Psoas muscle (tissue), 8 donors: ENCODE results near the gene UBAC2. TPM values are rescaled to one million over a fixed set of nuclear protein-coding genes. Genes with fewer than 3 reads are reported as not detected.

ENCODE experiments used
- ATAC-seq, 4 donors: fragments of 200-7000 bp; cut with Tn5 transposase; one replicate each; pipeline ENCODE4 v1.9.1; 2020; ENCODE audit warnings: moderate library complexity in 3 of 4, mild to moderate bottlenecking in 2 of 4
- DNase-seq, 2 donors: peaks; one replicate each; pipeline ENCODE4 v3.0.0-alpha.2; 2020
- H3K27ac ChIP-seq: fragments of 200-600 bp; one replicate; pipeline ENCODE4 v1.8.0; 2022
- H3K27me3 ChIP-seq, 3 donors: fragments of 200-600 bp in 1 of 3; one replicate each; pipeline versions ENCODE4 v1.6.1 to v1.8.0; 2013 to 2022; ENCODE audit warnings: low read length in 2 of 3, mild to moderate bottlenecking in 2 of 3, moderate library complexity in 1 of 3; ENCODE audit not compliant: insufficient read depth in 3 of 3
- H3K36me3 ChIP-seq, 2 donors: fragments of 200-600 bp in 1 of 2; one replicate each; pipeline versions ENCODE4 v1.6.1 to v1.8.0; 2013 to 2022; ENCODE audit warnings: low read depth in 1 of 2, mild to moderate bottlenecking in 1 of 2, moderate library complexity in 1 of 2; ENCODE audit not compliant: insufficient read depth in 1 of 2
- H3K4me1 ChIP-seq: fragments of 200-600 bp; one replicate; pipeline ENCODE4 v1.8.0; 2022
- H3K4me3 ChIP-seq: fragments of 200-600 bp; one replicate; pipeline ENCODE4 v1.8.0; 2022; ENCODE audit warnings: mild to moderate bottlenecking
- H3K9me3 ChIP-seq: fragments of 200-600 bp; one replicate; pipeline ENCODE4 v1.8.0; 2022
- CTCF ChIP-seq: fragments of 200-600 bp; IDR thresholded peaks from one replicate; pipeline ENCODE4 v1.8.0; 2022; ENCODE audit warnings: antibody characterized with exemption
- WGBS, 3 donors: extraction: QIAGEN DNeasy Blood & Tissue Kit; methylation state at CpG; one replicate each; pipeline versions ENCODE4 v1.1.6 to v1.1.7; 2013; 5-methylcytosine and 5-hydroxymethylcytosine counted together
- intact Hi-C, 2 donors: fragments of 100-400 bp; cut with DNase I; formaldehyde crosslinking; loops; one replicate each; pipeline versions ENCODE4 v1.11.0 to v1.14.2; 2022
- polyA plus RNA-seq, 3 donors: library from polyadenylated mRNA; stranded (reverse); fragments of 200-250 nt; gene quantifications; one replicate each; pipeline ENCODE4 v1.2.3, GENCODE V29; 2013
- total RNA-seq, 4 donors: library from RNA; stranded (reverse); fragmentation: NEBNext Ultra II Directional in 2 of 4; extraction: Animal tissue kit (Norgen Biotek cat#: 25700) in 2 of 4; gene quantifications; one replicate each; pipeline versions ENCODE4 v1.2.1 to v1.2.4, GENCODE V29; 2021 to 2023
- donor health status: healthy with polysubstance abuse.
- donor health status: DM: no; HTN: no; CAD: no; lungs with moderate emphysema.
- donor health status: Bipolar disorder and iron deficiency.
- donor health status: healthy.
- donor health status: DM: yes; HTN: yes; CAD: no.
- donor health status: DM: no; HTN: no; CAD: no.
- donor health status: DM: no; HTN: no; CAD: no.
- donor health status: DM: yes; HTN: yes; CAD: no.

The UBAC2 gene
- total and polyA plus RNA-seq, 7 donors, result 54.1 to 97.1 (median 71.7) TPM

- TF ChIP-seq CTCF, result no peak
- Histone ChIP-seq H3K27me3 (peaks cover 0 to 24% (median 3%) of the 10 kb centered on the region in 3 donors), H3K4me3 (no peak overlapping the region), H3K36me3 (no peaks in the 10 kb centered on the region), H3K9me3 (no peaks in the 10 kb centered on the region), H3K27ac (no peak overlapping the region), H3K4me1 (no peaks in the 10 kb centered on the region)
- WGBS, 3 donors, result 83 to 90% (median 85%) methylated on average over 1 of the region's 1 CpG
- intact Hi-C loops, result no loop called here
- DNase-seq (no peak), ATAC-seq (no peak)
Observed at GRCh38 chr13:99161512-99161911, 39.1 kb upstream of the UBAC2 start.

GRCh38 chr13:99162567-99163361 lies 37.9 kb upstream of the UBAC2 start:
- 70 to 72% (median 71%) methylated on average over 13 of the region's 13 CpGs for WGBS, 3 donors
- Histone ChIP-seq H3K27ac (no peak overlapping the region), H3K9me3 (no peaks in the 10 kb centered on the region), H3K4me3 (no peak overlapping the region), H3K27me3 (peaks cover 0 to 20% (median 3%) of the 10 kb centered on the region in 3 donors), H3K4me1 (no peaks in the 10 kb centered on the region), H3K36me3 (no peaks in the 10 kb centered on the region)
- intact Hi-C loops, result no loop called here
- DNase-seq (no peak), ATAC-seq (no peak)
- TF ChIP-seq CTCF, result no peak

- no peaks in the 10 kb centered on the region for H3K36me3 ChIP-seq
- TF ChIP-seq CTCF, result no peak
- no peaks in the 10 kb centered on the region for H3K4me1 ChIP-seq
- H3K9me3 ChIP-seq, result no peaks in the 10 kb centered on the region
- no peak overlapping the region for H3K27ac ChIP-seq
- intact Hi-C loops, result no loop called here
- WGBS, 3 donors, result 76 to 92% (median 80%) methylated on average over 5 of the region's 5 CpGs
- no peak overlapping the region for H3K4me3 ChIP-seq
- no peak for DNase-seq
- H3K27me3 ChIP-seq, result peaks cover 0 to 10% (median 3%) of the 10 kb centered on the region in 3 donors
- no peak for ATAC-seq
Observed at GRCh38 chr13:99164226-99164625, 36.4 kb upstream of the UBAC2 start.

DNA sequence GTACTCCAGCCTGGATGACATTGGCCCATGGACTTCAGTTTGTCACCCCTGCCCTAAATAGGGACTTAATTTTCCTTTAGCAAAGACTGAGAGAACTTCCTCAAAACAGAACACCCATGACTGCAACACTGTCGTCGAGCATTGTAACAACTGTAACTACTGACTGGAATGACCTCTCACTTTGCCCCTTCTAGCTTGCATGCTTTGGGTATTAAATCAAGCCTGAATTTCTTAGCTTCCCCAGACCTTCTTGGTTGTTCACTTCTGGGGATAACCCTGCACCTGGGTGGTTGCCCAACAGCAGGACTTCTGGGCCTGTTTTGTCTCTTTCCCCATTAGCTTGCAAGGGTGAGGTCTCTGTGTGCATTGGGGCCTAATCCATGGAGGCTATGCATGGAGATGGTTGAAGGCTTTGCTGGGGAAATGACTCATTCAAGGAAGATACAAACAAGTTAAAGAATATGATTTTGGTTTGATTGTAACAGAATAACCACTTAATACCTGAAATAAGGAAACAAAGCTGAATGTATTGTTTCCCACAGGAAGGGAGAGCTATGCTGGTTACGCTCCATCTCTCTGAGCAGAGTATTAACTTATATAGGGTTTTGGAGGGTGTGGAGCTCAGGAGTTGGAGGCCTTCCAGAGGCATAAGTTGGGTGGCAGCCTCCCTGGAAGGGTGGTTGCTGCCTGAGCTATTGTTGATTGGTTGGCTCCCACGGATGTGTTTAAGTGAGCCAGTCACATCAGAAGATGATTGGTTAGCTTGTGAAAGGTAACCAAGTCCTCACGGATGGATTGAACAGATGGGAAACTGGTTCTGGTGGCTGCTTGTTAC lies 34.7 kb upstream of the UBAC2 start:
- Histone ChIP-seq H3K4me1 (no peaks in the 10 kb centered on the region), H3K36me3 (no peaks in the 10 kb centered on the region), H3K4me3 (no peak overlapping the region), H3K27ac (no peak overlapping the region), H3K9me3 (no peaks in the 10 kb centered on the region), H3K27me3 (peaks cover 0 to 5% (median 0%) of the 10 kb centered on the region in 3 donors)
- intact Hi-C loops, result no loop called here
- no peak for TF ChIP-seq CTCF
- WGBS, 3 donors, result 67 to 74% (median 72%) methylated on average over 5 of the region's 5 CpGs
- ATAC-seq (no peak), DNase-seq (no peak)
